HL-60 (cell line): ENCODE data around the gene FN3KRP.

Experiments
- CTCF ChIP-seq: IDR thresholded peaks from one replicate; pipeline ENCODE4 v1.5.1; 2011; ENCODE audit warnings: low read length, control low read depth, inconsistent platforms; ENCODE audit not compliant: insufficient read depth
- GABPA ChIP-seq: IDR thresholded peaks from 2 replicates; pipeline ENCODE4 v1.6.1; 2012; ENCODE audit warnings: low read depth
- POLR2AphosphoS5 ChIP-seq: IDR thresholded peaks from 2 replicates; pipeline ENCODE4 v1.6.1; 2012; ENCODE audit warnings: low read depth
- REST ChIP-seq: IDR thresholded peaks from 2 replicates; pipeline ENCODE4 v1.6.1; 2012; ENCODE audit warnings: low read depth; ENCODE audit not compliant: insufficient replicate concordance

GRCh38 chr17:82743344-82744219 is 27.1 kb downstream of the FN3KRP start:
- TF ChIP-seq CTCF (no peak), POLR2AphosphoS5 (no peak), GABPA (no peak), REST (no peak)
